ENCODE data around the gene LTBP2. TPM values are rescaled to one million over a fixed set of nuclear protein-coding genes. Genes with fewer than 3 reads are reported as not detected.

LTBP2 gene
- total RNA-seq, 1 experiment from 2014 or later, result 124 TPM

- H3K9me3 ChIP-seq (ENCODE audit: insufficient read depth, low read depth), result no peaks in the 10 kb centered on the region
- H3K27me3 ChIP-seq (ENCODE audit: insufficient read depth, low read depth), result no peaks in the 10 kb centered on the region
- no peaks in the 10 kb centered on the region for H3K4me1 ChIP-seq (replicated peaks; ENCODE audit: insufficient read depth)
- BruUV-seq (replicated peaks), result no TSS peak
- no peaks in the 10 kb centered on the region for H3K36me3 ChIP-seq (ENCODE audit: low read depth)
- intact Hi-C loops (cut with micrococcal nuclease; ENCODE audit: unreplicated experiment), result no loop called here
- no peak for DNase-seq
- no peak overlapping the region for H3K4me3 ChIP-seq
- H4K20me1 ChIP-seq (ENCODE audit: insufficient read depth), result no peaks in the 10 kb centered on the region
- H2AFZ ChIP-seq, result no peak overlapping the region
- no peaks in the 10 kb centered on the region for H3K9me2 ChIP-seq (ENCODE audit: insufficient read depth)
- no peaks in the 10 kb centered on the region; the same call in 1 of the 2 replicates for H3F3A ChIP-seq (ENCODE audit: insufficient read depth, low read depth)
- CTCF ChIA-PET, result interaction anchor here (0.6 kb wide), 1 partner anchor 153 kb away, joined by 3 read pairs; no protein-coding TSS in a partner anchor
- no peak overlapping the region for H3K4me2 ChIP-seq
- no peaks in the 10 kb centered on the region for H3K79me2 ChIP-seq (ENCODE audit: low read depth)
- POLR2A ChIA-PET (ENCODE audit: unreplicated experiment), result no interaction called here
- no peak overlapping the region for H3K27ac ChIP-seq
- TF ChIP-seq CTCF (conservative IDR thresholded peaks at IDR 0.05) (no peak), EZH2 (IDR thresholded peaks at IDR 0.05; ENCODE audit: low read depth) (no peak)
Measured at GRCh38 chr14:74533576-74533975, 78.5 kb downstream of the LTBP2 start.

- BruUV-seq (replicated peaks), result no TSS peak
- Histone ChIP-seq H3K27ac (no peak overlapping the region), H3K27me3 (ENCODE audit: insufficient read depth, low read depth) (no peaks in the 10 kb centered on the region), H3K4me2 (no peak overlapping the region), H3K36me3 (ENCODE audit: low read depth) (no peaks in the 10 kb centered on the region), H3K4me3 (no peak overlapping the region), H2AFZ (no peak overlapping the region), H3K4me1 (replicated peaks; ENCODE audit: insufficient read depth) (no peaks in the 10 kb centered on the region), H3K9me3 (ENCODE audit: insufficient read depth, low read depth) (no peaks in the 10 kb centered on the region), H3K9me2 (ENCODE audit: insufficient read depth) (no peaks in the 10 kb centered on the region), H3K79me2 (ENCODE audit: low read depth) (no peaks in the 10 kb centered on the region), H3F3A (ENCODE audit: insufficient read depth, low read depth) (no peaks in the 10 kb centered on the region), H4K20me1 (ENCODE audit: insufficient read depth) (no peaks in the 10 kb centered on the region)
- POLR2A ChIA-PET (ENCODE audit: unreplicated experiment), result no interaction called here
- CTCF ChIA-PET, result interaction anchor here (1.0 kb wide), 1 partner anchor 30 kb away, joined by 3 read pairs; no protein-coding TSS in a partner anchor
- intact Hi-C loops (cut with micrococcal nuclease; ENCODE audit: unreplicated experiment), result no loop called here
- no peak for DNase-seq
- TF ChIP-seq CTCF (conservative IDR thresholded peaks at IDR 0.05) (no peak), EZH2 (IDR thresholded peaks at IDR 0.05; ENCODE audit: low read depth) (no peak)
Measured at GRCh38 chr14:74532246-74532645, 79.8 kb downstream of the LTBP2 start.

GRCh38 chr14:74531467-74531866, 80.6 kb downstream of the LTBP2 start:
- H3K79me2 ChIP-seq (ENCODE audit: low read depth), result no peaks in the 10 kb centered on the region
- no peaks in the 10 kb centered on the region for H3K9me3 ChIP-seq (ENCODE audit: insufficient read depth, low read depth)
- ChIA-PET CTCF (interaction anchor here (0.6 to 1.0 kb wide), 4 partner anchors 12 to 189 kb away, joined by 3 to 6 read pairs (median 4); no protein-coding TSS in a partner anchor), POLR2A (ENCODE audit: unreplicated experiment) (interaction anchor here (0.6 to 0.7 kb wide), 2 partner anchors 9 to 76 kb away, joined by 4 read pairs; no protein-coding TSS in a partner anchor)
- no peaks in the 10 kb centered on the region for H3K36me3 ChIP-seq (ENCODE audit: low read depth)
- H2AFZ ChIP-seq, result no peak overlapping the region
- H3K4me2 ChIP-seq, result no peak overlapping the region
- no peak overlapping the region for H3K27ac ChIP-seq
- no peak overlapping the region for H3K4me3 ChIP-seq
- intact Hi-C loops (cut with micrococcal nuclease; ENCODE audit: unreplicated experiment), result no loop called here
- no peaks in the 10 kb centered on the region for H4K20me1 ChIP-seq (ENCODE audit: insufficient read depth)
- no peaks in the 10 kb centered on the region for H3K9me2 ChIP-seq (ENCODE audit: insufficient read depth)
- H3K4me1 ChIP-seq (replicated peaks; ENCODE audit: insufficient read depth), result no peaks in the 10 kb centered on the region
- no peak for TF ChIP-seq CTCF (conservative IDR thresholded peaks at IDR 0.05)
- TF ChIP-seq EZH2 (IDR thresholded peaks at IDR 0.05; ENCODE audit: low read depth), result no peak
- H3F3A ChIP-seq (ENCODE audit: insufficient read depth, low read depth), result no peaks in the 10 kb centered on the region
- no peaks in the 10 kb centered on the region for H3K27me3 ChIP-seq (ENCODE audit: insufficient read depth, low read depth)
- peak in 1 of 2 experiments; percentile 35 for DNase-seq
- no TSS peak for BruUV-seq (replicated peaks)

Measured in PC-9 (cell line).